Peyer's patch (tissue), 4 donors: ENCODE measurements around the gene RHOH. TPM values are rescaled to one million over a fixed set of nuclear protein-coding genes. Genes with fewer than 3 reads are reported as not detected.

Experiments
- DNase-seq, 3 donors: peaks; one replicate each; pipeline ENCODE4 v3.0.0-alpha.2; 2017 to 2019
- H3K27ac ChIP-seq, 4 donors: fragments of 200-600 bp; sonication (generic); one replicate each; pipeline ENCODE4 v1.5.1; 2016 to 2019
- H3K27me3 ChIP-seq, 2 donors: fragments of 200-600 bp; sonication (generic); one replicate each; pipeline ENCODE4 v1.5.1; 2019
- H3K36me3 ChIP-seq, 3 donors: fragments of 200-600 bp; sonication (generic); one replicate each; pipeline ENCODE4 v1.5.1; 2016 to 2019
- H3K4me1 ChIP-seq, 4 donors: fragments of 200-600 bp; sonication (generic); one replicate each; pipeline ENCODE4 v1.5.1; 2016 to 2019
- H3K4me3 ChIP-seq, 4 donors: fragments of 200-600 bp; sonication (generic); 1 replicate in 3 of 4; 2 replicates in 1 of 4; pipeline ENCODE4 v1.5.1; 2016 to 2019; ENCODE audit warnings: mild to moderate bottlenecking in 1 of 4
- H3K9me3 ChIP-seq, 4 donors: fragments of 200-600 bp; sonication (generic); one replicate each; pipeline ENCODE4 v1.5.1; 2016 to 2019; ENCODE audit warnings: mild to moderate bottlenecking in 1 of 4
- CTCF ChIP-seq, 6 experiments: fragments of 450-650 bp in 4 of 6; fragments of 200-600 bp in 2 of 6; sonication (generic) in 1 of 6; IDR thresholded peaks; one replicate each; pipeline ENCODE4 v1.5.1; 2017 to 2019; ENCODE audit warnings: antibody characterized with exemption in 6 of 6, mild to moderate bottlenecking in 3 of 6, moderate library complexity in 1 of 6
- POLR2A ChIP-seq, 2 donors: fragments of 450-650 bp; IDR thresholded peaks; one replicate each; pipeline ENCODE4 v1.5.1; 2017; ENCODE audit warnings: antibody characterized with exemption in 2 of 2, mild to moderate bottlenecking in 2 of 2, moderate library complexity in 2 of 2
- total RNA-seq, 4 donors: library from RNA; depleted of rRNA; stranded (reverse); fragments of >200 nt; gene quantifications; one replicate each; pipeline ENCODE4 v1.1.0, GENCODE V29; 2016

Gene RHOH
- total RNA-seq, 4 donors from 2014 or later: 3.0 to 46.2 (median 9.8) TPM

- Histone ChIP-seq H3K36me3 (no peaks in the 10 kb centered on the region), H3K4me1 (peaks cover 0 to 9% (median 4%) of the 10 kb centered on the region in 4 donors), H3K27me3 (no peaks in the 10 kb centered on the region), H3K27ac (peak overlapping the region in 2 of 4 donors; percentile 51 to 70), H3K4me3 (no peak overlapping the region), H3K9me3 (no peaks in the 10 kb centered on the region)
- no peak for TF ChIP-seq POLR2A (IDR thresholded peaks at IDR 0.05)
- TF ChIP-seq CTCF (IDR thresholded peaks at IDR 0.05): no peak
- no peak for DNase-seq
Observed at GRCh38 chr4:40255393-40256281, 58.8 kb downstream of the RHOH start.

GRCh38 chr4:40256329-40256728 is 59.5 kb downstream of the RHOH start:
- no peak for DNase-seq
- H3K36me3 ChIP-seq: no peaks in the 10 kb centered on the region

GRCh38 chr4:40256817-40257216 is 60.0 kb downstream of the RHOH start:
- no peak overlapping the region for H3K4me3 ChIP-seq
- TF ChIP-seq CTCF (IDR thresholded peaks at IDR 0.05) (no peak), POLR2A (IDR thresholded peaks at IDR 0.05) (no peak)
- H3K4me1 ChIP-seq: peaks cover 0 to 9% (median 4%) of the 10 kb centered on the region in 4 donors
- H3K9me3 ChIP-seq: no peaks in the 10 kb centered on the region
- H3K36me3 ChIP-seq: no peaks in the 10 kb centered on the region
- DNase-seq: no peak
- no peaks in the 10 kb centered on the region for H3K27me3 ChIP-seq
- H3K27ac ChIP-seq: no peak overlapping the region

More at GRCh38 chr4:40256329-40256728, 59.5 kb downstream of the RHOH start:
- no peaks in the 10 kb centered on the region for H3K27me3 ChIP-seq
- TF ChIP-seq CTCF (IDR thresholded peaks at IDR 0.05) (no peak), POLR2A (IDR thresholded peaks at IDR 0.05) (no peak)
- no peaks in the 10 kb centered on the region for H3K9me3 ChIP-seq
- no peak overlapping the region for H3K4me3 ChIP-seq
- H3K27ac ChIP-seq: peak overlapping the region in 1 of 4 donors; percentile 70
- H3K4me1 ChIP-seq: peaks cover 0 to 9% (median 4%) of the 10 kb centered on the region in 4 donors

GRCh38 chr4:40258627-40259026 is 61.8 kb downstream of the RHOH start:
- Histone ChIP-seq H3K27ac (no peak overlapping the region), H3K4me3 (no peak overlapping the region), H3K9me3 (no peaks in the 10 kb centered on the region), H3K4me1 (peaks cover 0 to 9% (median 4%) of the 10 kb centered on the region in 4 donors), H3K27me3 (no peaks in the 10 kb centered on the region), H3K36me3 (no peaks in the 10 kb centered on the region)
- no peak for DNase-seq
- TF ChIP-seq POLR2A (IDR thresholded peaks at IDR 0.05): no peak
- no peak for TF ChIP-seq CTCF (IDR thresholded peaks at IDR 0.05)

GRCh38 chr4:40261231-40262076 is 64.6 kb downstream of the RHOH start:
- no peak for DNase-seq
- H3K27me3 ChIP-seq: no peaks in the 10 kb centered on the region
- H3K9me3 ChIP-seq: no peaks in the 10 kb centered on the region
- H3K4me3 ChIP-seq: no peak overlapping the region
- H3K36me3 ChIP-seq: no peaks in the 10 kb centered on the region
- H3K27ac ChIP-seq: peak overlapping the region in 1 of 4 donors; percentile 21
- H3K4me1 ChIP-seq: peaks cover 0 to 7% (median 2%) of the 10 kb centered on the region in 4 donors
- TF ChIP-seq POLR2A (IDR thresholded peaks at IDR 0.05) (no peak), CTCF (IDR thresholded peaks at IDR 0.05) (no peak)
